ENCODE data around the gene RETNLB. TPM values are rescaled to one million over a fixed set of nuclear protein-coding genes. Genes with fewer than 3 reads are reported as not detected.

RETNLB gene
- total and polyA plus RNA-seq, 7 donors = not detected

GRCh38 chr3:108724101-108724500, 33.1 kb downstream of the RETNLB start:
- no peak for ATAC-seq
- 63 to 68% (median 64%) methylated on average over 4 of the region's 4 CpGs for WGBS, 3 donors
- no peaks in the 10 kb centered on the region for H3K36me3 ChIP-seq (ENCODE audit: insufficient read depth in 1 of 2, low read depth in 1 of 2)
- no peak for DNase-seq
- no peaks in the 10 kb centered on the region for H3K27me3 ChIP-seq (ENCODE audit: insufficient read depth in 3 of 3, low read length in 2 of 3)
- H3K4me3 ChIP-seq = no peak overlapping the region
- H3K27ac ChIP-seq = no peak overlapping the region
- no peaks in the 10 kb centered on the region for H3K9me3 ChIP-seq
- TF ChIP-seq CTCF (IDR thresholded peaks at IDR 0.05) = no peak
- intact Hi-C loops (cut with DNase I) = no loop called here
- no peaks in the 10 kb centered on the region for H3K4me1 ChIP-seq

- no peak overlapping the region for H3K4me3 ChIP-seq
- no peaks in the 10 kb centered on the region for H3K4me1 ChIP-seq
- no peaks in the 10 kb centered on the region for H3K27me3 ChIP-seq (ENCODE audit: insufficient read depth in 3 of 3, low read length in 2 of 3)
- H3K9me3 ChIP-seq = no peaks in the 10 kb centered on the region
- DNase-seq (no peak), ATAC-seq (no peak)
- intact Hi-C loops (cut with DNase I) = no loop called here
- TF ChIP-seq CTCF (IDR thresholded peaks at IDR 0.05) = no peak
- no peak overlapping the region for H3K27ac ChIP-seq
- H3K36me3 ChIP-seq (ENCODE audit: insufficient read depth in 1 of 2, low read depth in 1 of 2) = no peaks in the 10 kb centered on the region
- WGBS, 3 donors = 72 to 95% (median 94%) methylated on average over 1 of the region's 1 CpG
Observed at GRCh38 chr3:108722724-108723123, 34.5 kb downstream of the RETNLB start.

- 57 to 63% (median 62%) methylated on average over 2 of the region's 2 CpGs for WGBS, 3 donors
- TF ChIP-seq CTCF (IDR thresholded peaks at IDR 0.05) = no peak
- Histone ChIP-seq H3K9me3 (no peaks in the 10 kb centered on the region), H3K4me3 (no peak overlapping the region), H3K36me3 (ENCODE audit: insufficient read depth in 1 of 2, low read depth in 1 of 2) (no peaks in the 10 kb centered on the region), H3K4me1 (no peaks in the 10 kb centered on the region), H3K27ac (no peak overlapping the region), H3K27me3 (ENCODE audit: insufficient read depth in 3 of 3, low read length in 2 of 3) (no peaks in the 10 kb centered on the region)
- no peak for ATAC-seq
- intact Hi-C loops (cut with DNase I) = no loop called here
- DNase-seq = no peak
Observed at GRCh38 chr3:108719178-108719806, 37.9 kb downstream of the RETNLB start.

- DNase-seq = no peak
- Histone ChIP-seq H3K36me3 (ENCODE audit: insufficient read depth in 1 of 2, low read depth in 1 of 2) (no peaks in the 10 kb centered on the region), H3K9me3 (no peaks in the 10 kb centered on the region), H3K4me3 (no peak overlapping the region), H3K4me1 (no peaks in the 10 kb centered on the region), H3K27ac (no peak overlapping the region), H3K27me3 (ENCODE audit: insufficient read depth in 3 of 3, low read length in 2 of 3) (no peaks in the 10 kb centered on the region)
- intact Hi-C loops (cut with DNase I) = no loop called here
- TF ChIP-seq CTCF (IDR thresholded peaks at IDR 0.05) = no peak
- no peak for ATAC-seq
- 52 to 67% (median 62%) methylated on average over 2 of the region's 2 CpGs for WGBS, 3 donors
Observed at GRCh38 chr3:108718454-108718853, 38.8 kb downstream of the RETNLB start.

GRCh38 chr3:108713816-108714215, 43.4 kb downstream of the RETNLB start:
- intact Hi-C loops (cut with DNase I) = no loop called here
- Histone ChIP-seq H3K27me3 (ENCODE audit: insufficient read depth in 3 of 3, low read length in 2 of 3) (no peaks in the 10 kb centered on the region), H3K9me3 (no peaks in the 10 kb centered on the region), H3K4me1 (no peaks in the 10 kb centered on the region), H3K36me3 (ENCODE audit: insufficient read depth in 1 of 2, low read depth in 1 of 2) (no peaks in the 10 kb centered on the region), H3K27ac (no peak overlapping the region), H3K4me3 (no peak overlapping the region)
- TF ChIP-seq CTCF (IDR thresholded peaks at IDR 0.05) = no peak
- 72 to 73% (median 73%) methylated on average over 3 of the region's 3 CpGs for WGBS, 3 donors
- ATAC-seq (no peak), DNase-seq (no peak)
